Ishikawa (cell line): ENCODE results near the gene VASN.

Experiments
- CEBPB ChIP-seq: IDR thresholded peaks from 2 replicates; pipeline ENCODE4 v1.6.1; 2012
- CREB1 ChIP-seq: IDR thresholded peaks from 2 replicates; pipeline ENCODE4 v1.6.1; 2012; ENCODE audit warnings: low read depth
- EGR1 ChIP-seq: IDR thresholded peaks from 2 replicates; pipeline ENCODE4 v1.6.1; 2012
- EP300 ChIP-seq: IDR thresholded peaks from 2 replicates; pipeline ENCODE4 v1.6.1; 2012; ENCODE audit warnings: borderline replicate concordance
- FOXM1 ChIP-seq: IDR thresholded peaks from 2 replicates; pipeline ENCODE4 v1.6.1; 2012; ENCODE audit warnings: low read depth, borderline replicate concordance
- MAX ChIP-seq: IDR thresholded peaks from 2 replicates; pipeline ENCODE4 v1.6.1; 2012
- NFIC ChIP-seq: IDR thresholded peaks from 2 replicates; pipeline ENCODE4 v1.6.1; 2012
- RAD21 ChIP-seq: IDR thresholded peaks from 2 replicates; pipeline ENCODE4 v1.6.1; 2012; ENCODE audit warnings: low read depth
- REST ChIP-seq: IDR thresholded peaks from 2 replicates; pipeline ENCODE4 v1.6.1; 2012; ENCODE audit warnings: low read depth, mild to moderate bottlenecking
- TAF1 ChIP-seq: IDR thresholded peaks from 2 replicates; pipeline ENCODE4 v1.6.1; 2012; ENCODE audit warnings: low read depth, mild to moderate bottlenecking
- TCF12 ChIP-seq: IDR thresholded peaks from 2 replicates; pipeline ENCODE4 v1.6.1; 2012; ENCODE audit warnings: low read depth
- TEAD4 ChIP-seq: IDR thresholded peaks from 2 replicates; pipeline ENCODE4 v1.6.1; 2012
- USF1 ChIP-seq: IDR thresholded peaks from 2 replicates; pipeline ENCODE4 v1.6.1; 2012
- YY1 ChIP-seq: IDR thresholded peaks from 2 replicates; pipeline ENCODE4 v1.6.1; 2012; ENCODE audit warnings: low read depth
- ZBTB7A ChIP-seq: IDR thresholded peaks from 2 replicates; pipeline ENCODE4 v1.6.1; 2012; ENCODE audit warnings: low read depth

The VASN gene

GRCh38 chr16:4324492-4325252, 47.0 kb upstream of the VASN start:
- TF ChIP-seq USF1 (no peak), TCF12 (no peak), YY1 (no peak), REST (no peak), MAX (no peak), TAF1 (no peak), FOXM1 (no peak)

GRCh38 chr16:4325253-4325758, 46.3 kb upstream of the VASN start:
- TF ChIP-seq ZBTB7A: no peak
- no peak for TF ChIP-seq EP300
- TF ChIP-seq TCF12: no peak

- TF ChIP-seq CREB1 (no peak), USF1 (no peak)
Measured at GRCh38 chr16:4327386-4328045, 44.1 kb upstream of the VASN start.

GRCh38 chr16:4328046-4328781, 43.4 kb upstream of the VASN start:
- TF ChIP-seq MAX (no peak), CEBPB (no peak), EP300 (no peak), NFIC (no peak), CREB1 (no peak), USF1 (no peak), TCF12 (no peak), REST (no peak), YY1 (no peak), FOXM1 (no peak), ZBTB7A (no peak), EGR1 (no peak), RAD21 (no peak), TEAD4 (no peak), TAF1 (no peak)

GRCh38 chr16:4328782-4329775, 42.6 kb upstream of the VASN start:
- no peak for TF ChIP-seq CREB1
- TF ChIP-seq REST: no peak
